Upper lobe of left lung (tissue), 6 donors: Measurements from ENCODE around the gene SUMF2. TPM values are rescaled to one million over a fixed set of nuclear protein-coding genes. Genes with fewer than 3 reads are reported as not detected.
"Not testable (repeated sequence)": the region's sequence is repeated elsewhere in the genome, so short reads cannot be mapped to it uniquely, and the experiment has no call there.

Source experiments
- ATAC-seq, 2 donors: fragments of 200-7000 bp; cut with Tn5 transposase; one replicate each; pipeline ENCODE4 v1.9.1; 2022; ENCODE audit warnings: mild to moderate bottlenecking in 2 of 2, moderate library complexity in 2 of 2; ENCODE audit not compliant: low FRiP score in 2 of 2
- DNase-seq, 2 donors: peaks; one replicate each; pipeline ENCODE4 v3.0.0-alpha.2; 2019 to 2020
- H3K27ac ChIP-seq, 4 donors: fragments of 200-600 bp; sonication (generic); one replicate each; pipeline ENCODE4 v1.5.1; 2016 to 2019
- H3K27me3 ChIP-seq, 4 donors: fragments of 200-600 bp; sonication (generic); one replicate each; pipeline ENCODE4 v1.5.1; 2017 to 2019
- H3K36me3 ChIP-seq, 4 donors: fragments of 200-600 bp; sonication (generic); one replicate each; pipeline ENCODE4 v1.5.1; 2016 to 2019
- H3K4me1 ChIP-seq, 4 donors: fragments of 200-600 bp; sonication (generic); one replicate each; pipeline ENCODE4 v1.5.1; 2018 to 2019
- H3K4me3 ChIP-seq, 4 donors: fragments of 200-600 bp; sonication (generic); one replicate each; pipeline ENCODE4 v1.5.1; 2017 to 2019; ENCODE audit warnings: mild to moderate bottlenecking in 2 of 4, moderate library complexity in 1 of 4
- H3K9me3 ChIP-seq, 4 donors: fragments of 200-600 bp; sonication (generic); one replicate each; pipeline ENCODE4 v1.5.1; 2018 to 2019
- EP300 ChIP-seq, 4 donors: sonication (generic); formaldehyde crosslinking; IDR thresholded peaks; one replicate each; pipeline ENCODE4 v1.5.1; 2017; ENCODE audit warnings: antibody characterized with exemption in 4 of 4, control low read depth in 2 of 4
- POLR2A ChIP-seq, 4 donors: fragments of 450-650 bp; IDR thresholded peaks; one replicate each; pipeline ENCODE4 v1.5.1; 2016 to 2017; ENCODE audit warnings: antibody characterized with exemption in 4 of 4, mild to moderate bottlenecking in 2 of 4
- POLR2AphosphoS5 ChIP-seq, 2 donors: sonication (generic); formaldehyde crosslinking; IDR thresholded peaks; one replicate each; pipeline ENCODE4 v1.5.1; 2017; ENCODE audit warnings: antibody characterized with exemption in 2 of 2
- WGBS, 2 donors: methylation state at CpG; one replicate each; pipeline ENCODE4 v1.1.5; 2017 to 2018; 5-methylcytosine and 5-hydroxymethylcytosine counted together
- total RNA-seq, 6 donors: library from RNA; depleted of rRNA in 4 of 6; stranded (reverse); fragments of >200 nt in 4 of 6; gene quantifications; one replicate each; pipeline versions ENCODE4 v1.1.0 to v1.2.1, GENCODE V29; 2016 to 2021
- TF ChIP-seq, protein P1 (sequence below), 6 experiments: fragments of 450-650 bp in 4 of 6; fragments of 200-600 bp in 2 of 6; sonication (generic) in 2 of 6; IDR thresholded peaks; one replicate each; pipeline ENCODE4 v1.5.1; 2016 to 2019; ENCODE audit warnings: antibody characterized with exemption in 6 of 6
- donor health status: DM: no; HTN: no; CAD: no; lungs with moderate emphysema.
- donor health status: DM: no; HTN: yes; CAD: no; lungs with severe emphysema.

Gene SUMF2
- total RNA-seq, 6 donors from 2014 or later: 85.9 to 185 (median 155) TPM

GRCh38 chr7:56107954-56108258 is 43.8 kb downstream of the SUMF2 start:
- Histone ChIP-seq H3K27me3 (no peaks in the 10 kb centered on the region), H3K27ac (no peak overlapping the region), H3K9me3 (no peaks in the 10 kb centered on the region), H3K36me3 (peaks cover 11 to 15% (median 13%) of the 10 kb centered on the region in 4 donors), H3K4me3 (no peak overlapping the region), H3K4me1 (peaks cover 9 to 20% (median 16%) of the 10 kb centered on the region in 4 donors)
- TF ChIP-seq EP300 (IDR thresholded peaks at IDR 0.05): no peak
- TF ChIP-seq POLR2AphosphoS5 (IDR thresholded peaks at IDR 0.05): no peak
- TF ChIP-seq, protein P1, sequence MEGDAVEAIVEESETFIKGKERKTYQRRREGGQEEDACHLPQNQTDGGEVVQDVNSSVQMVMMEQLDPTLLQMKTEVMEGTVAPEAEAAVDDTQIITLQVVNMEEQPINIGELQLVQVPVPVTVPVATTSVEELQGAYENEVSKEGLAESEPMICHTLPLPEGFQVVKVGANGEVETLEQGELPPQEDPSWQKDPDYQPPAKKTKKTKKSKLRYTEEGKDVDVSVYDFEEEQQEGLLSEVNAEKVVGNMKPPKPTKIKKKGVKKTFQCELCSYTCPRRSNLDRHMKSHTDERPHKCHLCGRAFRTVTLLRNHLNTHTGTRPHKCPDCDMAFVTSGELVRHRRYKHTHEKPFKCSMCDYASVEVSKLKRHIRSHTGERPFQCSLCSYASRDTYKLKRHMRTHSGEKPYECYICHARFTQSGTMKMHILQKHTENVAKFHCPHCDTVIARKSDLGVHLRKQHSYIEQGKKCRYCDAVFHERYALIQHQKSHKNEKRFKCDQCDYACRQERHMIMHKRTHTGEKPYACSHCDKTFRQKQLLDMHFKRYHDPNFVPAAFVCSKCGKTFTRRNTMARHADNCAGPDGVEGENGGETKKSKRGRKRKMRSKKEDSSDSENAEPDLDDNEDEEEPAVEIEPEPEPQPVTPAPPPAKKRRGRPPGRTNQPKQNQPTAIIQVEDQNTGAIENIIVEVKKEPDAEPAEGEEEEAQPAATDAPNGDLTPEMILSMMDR (IDR thresholded peaks at IDR 0.05): no peak
- no peak for TF ChIP-seq POLR2A (IDR thresholded peaks at IDR 0.05)
- ATAC-seq (no peak), DNase-seq (no peak)
- WGBS, 2 donors: 88 to 91% methylated on average over 1 of the region's 1 CpG

DNA sequence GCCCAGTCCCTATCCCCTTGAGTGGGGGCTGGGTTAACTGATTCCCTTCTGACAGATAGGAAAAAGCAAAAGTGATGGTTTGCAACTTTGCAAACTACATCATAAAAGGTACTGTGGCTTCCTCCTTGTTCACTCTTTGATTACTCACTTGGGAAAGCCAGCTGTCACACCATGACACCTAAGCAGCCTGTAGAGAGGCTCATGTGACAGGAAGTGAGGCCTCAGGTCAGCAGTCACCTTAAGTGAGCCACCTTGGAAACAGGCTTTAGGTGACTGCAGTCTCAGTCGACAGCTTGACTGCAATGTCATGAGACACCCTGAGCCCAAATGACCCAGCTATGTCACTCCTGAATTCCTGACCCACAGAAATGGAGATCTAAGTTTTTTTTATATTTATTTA is 46.5 kb downstream of the SUMF2 start:
- H3K9me3 ChIP-seq: no peaks in the 10 kb centered on the region
- 56 to 57% methylated on average over 1 of the region's 1 CpG for WGBS, 2 donors

DNA sequence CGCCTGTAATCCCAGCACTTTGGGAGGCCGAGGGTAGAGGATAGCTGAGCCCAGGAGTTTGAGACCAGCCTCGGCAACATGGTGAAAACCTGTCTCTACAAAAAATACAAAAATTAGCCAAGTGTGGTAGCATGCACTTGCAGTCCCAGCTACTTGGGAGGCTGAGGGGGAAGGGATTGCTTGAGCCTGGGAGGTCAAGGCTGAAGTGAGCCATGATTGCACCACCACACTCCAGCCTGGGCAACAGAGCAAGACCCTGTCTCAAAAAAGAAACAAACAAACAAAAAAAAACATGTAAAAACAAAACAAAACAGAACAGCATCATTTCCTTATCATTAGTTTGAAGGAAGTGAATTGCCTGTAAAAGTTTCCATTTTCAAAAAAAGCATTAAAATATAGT is 48.2 kb downstream of the SUMF2 start:
- WGBS, 2 donors: 81 to 95% methylated on average over 3 of the region's 3 CpGs
- not testable (repeated sequence) for DNase-seq, ATAC-seq

More for the DNA sequence above, 46.5 kb downstream of the SUMF2 start:
- no peak for ATAC-seq
- Histone ChIP-seq H3K4me3 (no peak overlapping the region), H3K27me3 (peaks cover 0 to under 1% (median 0%) of the 10 kb centered on the region in 4 donors), H3K27ac (no peak overlapping the region), H3K4me1 (peaks cover 0 to 9% (median 4%) of the 10 kb centered on the region in 4 donors), H3K36me3 (no peaks in the 10 kb centered on the region)
- no peak for DNase-seq
- TF ChIP-seq EP300 (IDR thresholded peaks at IDR 0.05) (no peak), POLR2AphosphoS5 (IDR thresholded peaks at IDR 0.05) (no peak), POLR2A (IDR thresholded peaks at IDR 0.05) (no peak)
- TF ChIP-seq, protein P1 (IDR thresholded peaks at IDR 0.05): no peak

GRCh38 chr7:56115852-56116538 is 51.9 kb downstream of the SUMF2 start, which contains the start of gene NUPR2:
NUPR2 (minus strand) TSS chr7:56116417; CDS start chr7:56116314, 103 bp downstream.
- ATAC-seq (peak; percentile 38 to 74), DNase-seq (peak; percentile 25 to 80)
- TF ChIP-seq, protein P1 (IDR thresholded peaks at IDR 0.05): peak in 1 of 6 experiments; percentile 8
- no peak for TF ChIP-seq EP300 (IDR thresholded peaks at IDR 0.05)
- no peaks in the 10 kb centered on the region for H3K9me3 ChIP-seq
- H3K4me1 ChIP-seq: peaks cover 0 to 7% (median 0%) of the 10 kb centered on the region in 4 donors
- 11 to 12% methylated on average over 24 to 46 of the region's 65 CpGs for WGBS, 2 donors
- H3K27me3 ChIP-seq: peaks cover 0 to 6% (median 0%) of the 10 kb centered on the region in 4 donors
- H3K4me3 ChIP-seq: peak within 1 kb of the TSS in 3 of 4 donors; percentile 32 to 40 (median 40)
- H3K27ac ChIP-seq: no peak within 1 kb of the TSS
- no peaks in the 10 kb centered on the region for H3K36me3 ChIP-seq

More for the DNA sequence above, 48.2 kb downstream of the SUMF2 start:
- not testable (repeated sequence) for H3K4me1 ChIP-seq, H3K36me3 ChIP-seq, H3K9me3 ChIP-seq, H3K4me3 ChIP-seq, H3K27ac ChIP-seq, H3K27me3 ChIP-seq

DNA sequence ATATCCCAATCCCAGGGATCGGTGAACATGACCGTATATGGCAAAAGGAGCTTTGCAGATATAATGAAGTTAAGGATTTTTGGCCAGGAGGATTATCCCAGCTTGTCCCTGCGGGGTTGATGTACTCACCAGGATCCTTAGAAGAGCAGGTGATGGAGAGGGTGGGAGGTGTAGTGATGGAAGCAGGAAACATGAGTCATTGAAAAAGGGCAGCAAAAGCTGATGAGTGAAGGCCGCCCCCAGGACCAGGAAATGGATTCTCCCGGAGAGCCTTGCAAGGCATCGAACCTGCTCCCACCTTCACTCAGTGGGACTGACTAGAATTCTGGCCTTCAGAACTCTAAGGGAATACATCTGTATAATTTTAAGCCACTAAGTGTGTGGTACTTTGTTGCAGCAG is 57.4 kb downstream of the SUMF2 start:
- H3K36me3 ChIP-seq: no peaks in the 10 kb centered on the region
- ATAC-seq (no peak), DNase-seq (no peak)
- 80 to 94% methylated on average over 6 of the region's 6 CpGs for WGBS, 2 donors
- H3K27me3 ChIP-seq: no peaks in the 10 kb centered on the region
- no peaks in the 10 kb centered on the region for H3K4me1 ChIP-seq
- no peak overlapping the region for H3K27ac ChIP-seq
- H3K9me3 ChIP-seq: no peaks in the 10 kb centered on the region
- TF ChIP-seq, protein P1 (IDR thresholded peaks at IDR 0.05): no peak
- TF ChIP-seq EP300 (IDR thresholded peaks at IDR 0.05): no peak
- TF ChIP-seq POLR2A (IDR thresholded peaks at IDR 0.05): no peak
- TF ChIP-seq POLR2AphosphoS5 (IDR thresholded peaks at IDR 0.05): no peak
- H3K4me3 ChIP-seq: no peak overlapping the region
